Amygdala (tissue), 56 donors: ENCODE results near the gene TMCO1.
"Not testable (repeated sequence)": the region's sequence is repeated elsewhere in the genome, so short reads cannot be mapped to it uniquely, and the experiment has no call there.

Source experiments
- DNase-seq, 56 donors: peaks; one replicate each; lab custom pipeline; 2025; lab: John Stamatoyannopoulos, UW

Gene TMCO1

DNA sequence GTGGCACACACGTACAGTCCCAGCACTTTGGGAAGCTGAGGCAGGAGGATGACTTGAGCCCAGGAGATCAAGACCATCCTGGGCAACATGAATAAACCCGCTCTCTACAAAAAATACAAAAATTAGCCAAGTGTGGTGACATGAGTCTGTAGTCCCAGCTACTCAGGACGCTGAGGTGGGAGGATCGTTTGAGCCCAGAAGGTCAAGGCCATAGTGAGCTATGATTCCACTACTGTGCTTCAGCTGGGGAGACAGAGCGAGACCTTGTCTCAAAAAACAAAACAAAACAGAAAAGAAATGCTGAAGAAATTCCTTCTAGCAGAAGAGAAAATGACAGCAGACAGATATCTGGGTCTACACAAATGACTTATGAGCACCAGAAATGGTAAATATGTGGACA, 80.6 kb downstream of the TMCO1 start:
- DNase-seq, result no peak

GRCh38 chr1:165686971-165687433, 81.7 kb downstream of the TMCO1 start:
- DNase-seq, result no peak

- DNase-seq, result no peak
Measured at GRCh38 chr1:165686121-165686970, 82.3 kb downstream of the TMCO1 start.

GRCh38 chr1:165683848-165684485, 84.7 kb downstream of the TMCO1 start:
- DNase-seq, result no peak

DNA sequence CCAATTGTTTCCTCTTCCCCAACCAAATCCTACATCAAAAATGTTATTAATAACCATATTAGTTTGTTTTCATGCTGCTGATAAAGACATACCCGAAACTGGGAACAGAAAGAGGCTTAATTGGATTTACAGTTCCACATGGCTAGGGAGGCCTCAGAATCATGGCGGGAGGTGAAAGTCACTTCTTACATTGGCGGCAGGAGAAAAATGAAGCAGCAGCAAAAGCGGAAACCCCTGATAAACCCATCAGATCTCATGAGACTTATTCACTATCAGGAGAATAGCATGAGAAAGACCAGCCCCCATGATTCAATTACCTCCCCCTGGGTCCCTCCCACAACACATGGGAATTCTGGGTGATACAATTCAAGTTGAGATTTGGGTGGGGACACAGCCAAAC, 87.9 kb downstream of the TMCO1 start:
- not testable (repeated sequence) for DNase-seq

GRCh38 chr1:165680303-165680702, 88.4 kb downstream of the TMCO1 start:
- DNase-seq, result no peak

DNA sequence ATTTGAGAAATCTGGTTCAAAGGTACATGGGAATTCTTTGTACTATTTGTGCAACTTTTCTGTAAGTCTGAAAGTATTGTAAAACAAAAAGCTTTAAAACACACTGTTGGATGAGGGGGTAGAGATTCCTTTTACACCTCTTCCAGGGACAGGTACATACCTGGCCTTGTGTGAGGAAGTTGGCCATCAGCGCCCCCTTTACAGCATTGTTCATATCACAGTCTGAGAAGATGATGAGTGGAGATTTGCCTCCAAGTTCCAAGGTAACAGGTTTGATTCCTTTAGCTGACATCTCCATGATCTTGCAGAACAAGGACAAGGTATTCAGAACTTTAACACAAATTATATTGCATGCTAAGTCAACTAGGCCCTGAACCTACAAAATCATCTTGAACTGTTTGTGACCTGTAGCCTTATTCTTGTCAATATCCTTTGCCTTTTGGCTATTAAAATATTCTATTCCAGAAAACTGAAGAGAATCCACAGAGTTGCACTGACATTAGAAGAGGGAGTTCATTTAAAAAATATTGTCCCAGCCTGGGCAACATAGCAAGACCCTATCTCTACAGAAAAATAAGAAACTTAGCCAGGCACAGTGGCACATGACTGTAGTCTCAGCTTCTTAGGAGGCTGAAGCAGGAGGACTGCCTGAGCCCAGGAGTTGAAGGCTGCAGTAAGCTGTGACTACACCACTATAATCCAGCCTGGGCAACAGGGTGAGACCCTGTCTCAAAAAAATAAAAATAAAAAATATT, 89.2 kb downstream of the TMCO1 start:
- no peak for DNase-seq

GRCh38 chr1:165678509-165678908, 90.2 kb downstream of the TMCO1 start:
- no peak for DNase-seq
